Spleen (tissue), 7 donors: ENCODE results near the gene TRABD.

Experiments
- POLR2A ChIP-seq, 3 donors: fragments of 450-650 bp; IDR thresholded peaks; one replicate each; pipeline ENCODE4 v1.5.1; 2017; ENCODE audit warnings: antibody characterized with exemption in 3 of 3, mild to moderate bottlenecking in 1 of 3
- TF ChIP-seq, protein P1 (sequence below), 11 experiments: fragments of 200-600 bp in 7 of 11; fragments of 450-650 bp in 4 of 11; sonication (generic) in 4 of 11; IDR thresholded peaks in 8 of 11; conservative IDR thresholded peaks in 3 of 11; 1 replicate in 7 of 11; 2 replicates in 4 of 11; pipeline versions ENCODE4 v1.4.0 to v1.8.0; 2016 to 2021; ENCODE audit warnings: antibody characterized with exemption in 11 of 11, inconsistent platforms in 4 of 11, mild to moderate bottlenecking in 1 of 11
- donor health status: DM: no; HTN: no; CAD: no; lungs with moderate emphysema.
- donor health status: DM: no; HTN: no; CAD: no.
- donor health status: DM: no; HTN: no; CAD: no.

DNA sequence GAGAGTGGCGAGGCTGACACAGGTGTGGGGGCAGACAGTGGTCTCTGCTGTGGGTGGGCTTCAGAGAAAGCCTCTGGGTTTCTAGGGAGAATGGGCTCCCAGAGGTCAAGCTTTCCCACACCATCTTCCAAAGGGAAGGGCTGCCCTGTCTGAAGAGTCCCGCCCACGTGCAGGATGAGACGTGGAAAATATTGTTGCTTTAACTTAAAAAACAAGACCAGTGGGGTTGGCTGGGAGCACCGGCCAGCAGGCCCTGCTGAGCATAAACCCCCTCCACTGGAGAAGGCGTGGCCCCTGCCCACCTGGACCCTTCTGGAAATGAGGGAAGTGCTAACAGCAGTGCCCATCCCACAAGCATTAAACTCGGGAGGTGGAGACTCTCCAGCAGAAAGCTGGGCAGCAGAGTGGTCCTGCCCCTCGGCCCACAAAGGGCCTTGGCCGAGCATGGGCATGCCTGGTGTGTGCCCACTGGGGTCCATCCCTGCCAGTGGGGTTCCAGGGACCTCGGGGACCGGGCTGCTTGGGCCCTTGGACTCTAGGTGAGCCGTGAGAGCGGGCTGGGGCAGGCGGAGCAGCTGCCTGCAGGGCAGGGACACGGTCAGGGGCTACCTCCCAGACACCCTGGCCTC, 30.5 kb downstream of the TRABD start:
- TF ChIP-seq, protein P1, sequence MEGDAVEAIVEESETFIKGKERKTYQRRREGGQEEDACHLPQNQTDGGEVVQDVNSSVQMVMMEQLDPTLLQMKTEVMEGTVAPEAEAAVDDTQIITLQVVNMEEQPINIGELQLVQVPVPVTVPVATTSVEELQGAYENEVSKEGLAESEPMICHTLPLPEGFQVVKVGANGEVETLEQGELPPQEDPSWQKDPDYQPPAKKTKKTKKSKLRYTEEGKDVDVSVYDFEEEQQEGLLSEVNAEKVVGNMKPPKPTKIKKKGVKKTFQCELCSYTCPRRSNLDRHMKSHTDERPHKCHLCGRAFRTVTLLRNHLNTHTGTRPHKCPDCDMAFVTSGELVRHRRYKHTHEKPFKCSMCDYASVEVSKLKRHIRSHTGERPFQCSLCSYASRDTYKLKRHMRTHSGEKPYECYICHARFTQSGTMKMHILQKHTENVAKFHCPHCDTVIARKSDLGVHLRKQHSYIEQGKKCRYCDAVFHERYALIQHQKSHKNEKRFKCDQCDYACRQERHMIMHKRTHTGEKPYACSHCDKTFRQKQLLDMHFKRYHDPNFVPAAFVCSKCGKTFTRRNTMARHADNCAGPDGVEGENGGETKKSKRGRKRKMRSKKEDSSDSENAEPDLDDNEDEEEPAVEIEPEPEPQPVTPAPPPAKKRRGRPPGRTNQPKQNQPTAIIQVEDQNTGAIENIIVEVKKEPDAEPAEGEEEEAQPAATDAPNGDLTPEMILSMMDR (IDR thresholded peaks at IDR 0.05 in 8 of 11, conservative IDR thresholded peaks at IDR 0.05 in 3 of 11), result no peak
- TF ChIP-seq POLR2A (IDR thresholded peaks at IDR 0.05), result no peak
